ENCODE data around the gene ELFN1. TPM values are rescaled to one million over a fixed set of nuclear protein-coding genes. Genes with fewer than 3 reads are reported as not detected.

The ELFN1 gene
- total and polyA plus RNA-seq, 9 of the 15 experiments (the other 6 are each of a cell fraction or from before 2014, with no cell fraction given), result 0.04 to 0.64 (median 0.18) TPM; not detected in 2

- TF ChIP-seq PRDM10 (IDR thresholded peaks at IDR 0.05; ENCODE audit: partially characterized antibody) (no peak), ZNF146 (CRISPR knock-in tag; IDR thresholded peaks at IDR 0.05; ENCODE audit: unreplicated experiment) (no peak), ZNF395 (CRISPR knock-in tag; IDR thresholded peaks at IDR 0.05) (peak; percentile 32; the same call in 1 of the 2 replicates), SAFB2 (IDR thresholded peaks at IDR 0.05; ENCODE audit: borderline replicate concordance, low read depth, low read length, severe bottlenecking) (no peak), MCM7 (IDR thresholded peaks at IDR 0.05) (0 out of 4 replicates have a peak, but pooled peaks of 1 of the 2 experiments have one; percentile 38), CBX8 (IDR thresholded peaks at IDR 0.05; ENCODE audit: borderline replicate concordance, extremely low read depth, low read depth, low read length, poor library complexity, severe bottlenecking) (no peak), JUN (IDR thresholded peaks at IDR 0.05; ENCODE audit: borderline replicate concordance, low read depth, low read length) (peak; percentile 62; the same call in 1 of the 2 replicates), JUN (CRISPR knock-in tag; IDR thresholded peaks at IDR 0.05; ENCODE audit: borderline replicate concordance) (0 out of 2 replicates have a peak, but pooled peaks have one; percentile 7), CGGBP1 (CRISPR knock-in tag; IDR thresholded peaks at IDR 0.05) (no peak), ZBTB8A (IDR thresholded peaks at IDR 0.05; ENCODE audit: partially characterized antibody) (no peak), DLX4 (CRISPR knock-in tag; IDR thresholded peaks at IDR 0.05) (no peak), TCF7 (IDR thresholded peaks at IDR 0.05; ENCODE audit: borderline replicate concordance) (no peak), TSC22D4 (tag; IDR thresholded peaks at IDR 0.05) (no peak), CHAMP1 (IDR thresholded peaks at IDR 0.05) (0 out of 2 replicates have a peak, but pooled peaks have one; percentile 10), SMARCC2 (IDR thresholded peaks at IDR 0.05; ENCODE audit: low read depth) (no peak), YBX1 (IDR thresholded peaks at IDR 0.05) (no peak), EP300 (IDR thresholded peaks at IDR 0.05; ENCODE audit: low read length) (no peak)
Observed at GRCh38 chr7:1741751-1742554, 71.9 kb downstream of the ELFN1 start (continued).
